22Rv1 (cell line): ENCODE measurements around the gene ASTN2.

Experiments
- ZFX ChIP-seq: fragments of 450-650 bp; IDR thresholded peaks from 2 replicates; pipeline ENCODE4 v1.6.1; 2017; ENCODE audit warnings: antibody characterized with exemption, borderline replicate concordance
- TF ChIP-seq, protein P1 (sequence below): fragments of 450-650 bp; IDR thresholded peaks from 2 replicates; pipeline ENCODE4 v1.5.1; 2017; ENCODE audit warnings: mild to moderate bottlenecking

DNA sequence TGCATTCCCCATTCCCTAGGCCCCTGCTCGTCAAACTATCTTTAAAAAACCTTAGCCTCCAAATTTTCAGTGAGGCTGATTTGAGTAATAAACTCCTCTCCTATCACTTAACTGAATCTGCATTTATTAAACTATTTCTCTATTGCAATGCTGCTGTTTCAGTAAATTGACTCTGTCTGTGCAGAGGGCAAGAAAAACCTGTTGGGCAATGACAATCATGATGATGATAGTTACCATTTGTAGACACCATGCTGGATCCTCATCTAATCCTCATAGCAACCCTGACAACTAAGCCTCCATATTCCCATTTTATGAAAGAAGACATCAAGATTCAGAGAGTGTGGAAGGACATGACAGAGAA is 514.9 kb downstream of the ASTN2 start:
- TF ChIP-seq, protein P1, sequence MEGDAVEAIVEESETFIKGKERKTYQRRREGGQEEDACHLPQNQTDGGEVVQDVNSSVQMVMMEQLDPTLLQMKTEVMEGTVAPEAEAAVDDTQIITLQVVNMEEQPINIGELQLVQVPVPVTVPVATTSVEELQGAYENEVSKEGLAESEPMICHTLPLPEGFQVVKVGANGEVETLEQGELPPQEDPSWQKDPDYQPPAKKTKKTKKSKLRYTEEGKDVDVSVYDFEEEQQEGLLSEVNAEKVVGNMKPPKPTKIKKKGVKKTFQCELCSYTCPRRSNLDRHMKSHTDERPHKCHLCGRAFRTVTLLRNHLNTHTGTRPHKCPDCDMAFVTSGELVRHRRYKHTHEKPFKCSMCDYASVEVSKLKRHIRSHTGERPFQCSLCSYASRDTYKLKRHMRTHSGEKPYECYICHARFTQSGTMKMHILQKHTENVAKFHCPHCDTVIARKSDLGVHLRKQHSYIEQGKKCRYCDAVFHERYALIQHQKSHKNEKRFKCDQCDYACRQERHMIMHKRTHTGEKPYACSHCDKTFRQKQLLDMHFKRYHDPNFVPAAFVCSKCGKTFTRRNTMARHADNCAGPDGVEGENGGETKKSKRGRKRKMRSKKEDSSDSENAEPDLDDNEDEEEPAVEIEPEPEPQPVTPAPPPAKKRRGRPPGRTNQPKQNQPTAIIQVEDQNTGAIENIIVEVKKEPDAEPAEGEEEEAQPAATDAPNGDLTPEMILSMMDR: no peak
- no peak for TF ChIP-seq ZFX
